Omental fat pad (tissue), 4 donors: ENCODE measurements around the gene ACOT8. TPM values are rescaled to one million over a fixed set of nuclear protein-coding genes. Genes with fewer than 3 reads are reported as not detected.

Experiments
- ATAC-seq: fragments of 150-250 bp; one replicate; pipeline ENCODE4 v1.9.1; 2016; ENCODE audit warnings: mild to moderate bottlenecking, moderate library complexity; ENCODE audit not compliant: low FRiP score
- DNase-seq: peaks from one replicate; pipeline ENCODE4 v3.0.0-alpha.2; 2019; ENCODE audit warnings: low spot score
- total RNA-seq, 4 donors: library from RNA; depleted of rRNA; stranded (reverse); fragments of >200 nt; gene quantifications; one replicate each; pipeline ENCODE4 v1.1.0, GENCODE V29; 2016
- TF ChIP-seq, protein P1 (sequence below), 3 donors: fragments of 450-650 bp; IDR thresholded peaks; one replicate each; pipeline ENCODE4 v1.5.1; 2016 to 2017; ENCODE audit warnings: antibody characterized with exemption in 3 of 3, mild to moderate bottlenecking in 3 of 3, moderate library complexity in 2 of 3

Gene ACOT8
- total RNA-seq, 4 donors from 2014 or later: 16.1 to 35.0 (median 30.8) TPM

- TF ChIP-seq, protein P1, sequence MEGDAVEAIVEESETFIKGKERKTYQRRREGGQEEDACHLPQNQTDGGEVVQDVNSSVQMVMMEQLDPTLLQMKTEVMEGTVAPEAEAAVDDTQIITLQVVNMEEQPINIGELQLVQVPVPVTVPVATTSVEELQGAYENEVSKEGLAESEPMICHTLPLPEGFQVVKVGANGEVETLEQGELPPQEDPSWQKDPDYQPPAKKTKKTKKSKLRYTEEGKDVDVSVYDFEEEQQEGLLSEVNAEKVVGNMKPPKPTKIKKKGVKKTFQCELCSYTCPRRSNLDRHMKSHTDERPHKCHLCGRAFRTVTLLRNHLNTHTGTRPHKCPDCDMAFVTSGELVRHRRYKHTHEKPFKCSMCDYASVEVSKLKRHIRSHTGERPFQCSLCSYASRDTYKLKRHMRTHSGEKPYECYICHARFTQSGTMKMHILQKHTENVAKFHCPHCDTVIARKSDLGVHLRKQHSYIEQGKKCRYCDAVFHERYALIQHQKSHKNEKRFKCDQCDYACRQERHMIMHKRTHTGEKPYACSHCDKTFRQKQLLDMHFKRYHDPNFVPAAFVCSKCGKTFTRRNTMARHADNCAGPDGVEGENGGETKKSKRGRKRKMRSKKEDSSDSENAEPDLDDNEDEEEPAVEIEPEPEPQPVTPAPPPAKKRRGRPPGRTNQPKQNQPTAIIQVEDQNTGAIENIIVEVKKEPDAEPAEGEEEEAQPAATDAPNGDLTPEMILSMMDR (IDR thresholded peaks at IDR 0.05): no peak
- DNase-seq (no peak), ATAC-seq (no peak)
Measured at GRCh38 chr20:45861221-45862075, 4.3 kb upstream of the ACOT8 start.

DNA sequence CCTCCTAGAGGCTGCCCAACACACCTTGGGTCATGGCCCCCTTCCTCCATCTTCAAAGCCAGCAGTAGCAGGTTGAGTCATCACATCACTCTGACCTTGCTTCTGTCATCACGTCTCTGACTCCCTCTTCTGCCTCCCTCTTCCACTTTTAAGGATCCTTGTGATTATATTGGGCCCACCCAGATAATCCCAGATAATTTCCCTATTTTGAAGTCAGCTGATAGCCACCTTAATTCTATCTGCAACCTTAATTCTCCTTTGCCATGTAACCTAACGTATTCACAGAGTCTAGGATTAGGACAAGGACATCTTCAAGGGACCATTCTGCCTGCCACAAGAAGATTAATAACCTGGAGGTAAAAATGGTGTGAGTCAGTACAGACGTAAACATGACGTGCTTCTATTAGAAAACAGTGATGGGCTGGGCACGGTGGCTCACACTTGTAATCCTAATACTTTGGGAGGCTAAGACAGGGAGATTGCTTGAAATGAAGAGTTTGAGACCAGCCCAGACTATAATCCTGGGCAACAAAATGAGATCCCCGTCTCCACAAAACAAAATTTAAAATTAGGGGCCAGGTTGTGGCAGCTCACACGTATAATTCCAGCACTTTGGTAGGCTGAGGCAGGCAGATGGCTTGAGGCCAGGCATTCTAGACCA, 3.5 kb upstream of the ACOT8 start:
- DNase-seq: no peak

GRCh38 chr20:45859916-45860315, 2.7 kb upstream of the ACOT8 start:
- TF ChIP-seq, protein P1 (IDR thresholded peaks at IDR 0.05): no peak
- DNase-seq (no peak), ATAC-seq (no peak)

More for the DNA sequence above, 3.5 kb upstream of the ACOT8 start:
- no peak for ATAC-seq
- TF ChIP-seq, protein P1 (IDR thresholded peaks at IDR 0.05): no peak

- no peak for ATAC-seq
Measured at GRCh38 chr20:45857882-45858216, 657 bp upstream of the ACOT8 start.

DNA sequence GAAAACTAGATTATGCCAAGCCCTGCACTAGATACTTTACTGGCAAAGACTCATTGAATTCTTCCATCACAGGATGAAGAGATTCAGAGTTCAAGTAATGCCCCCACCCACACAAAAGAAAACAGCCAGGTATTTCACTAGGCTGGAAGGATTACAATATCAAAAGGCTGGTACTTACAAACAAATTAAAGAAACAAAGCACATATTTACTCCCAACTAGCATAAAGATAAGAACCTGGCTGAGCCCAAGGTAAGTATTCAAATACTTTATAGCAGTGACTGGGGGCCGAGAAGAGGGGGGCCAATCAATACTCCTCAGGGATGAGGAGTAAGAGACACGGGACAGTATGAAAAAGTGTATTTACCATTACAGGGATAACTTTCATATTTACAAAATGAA, 3.7 kb downstream of the ACOT8 start:
- TF ChIP-seq, protein P1 (IDR thresholded peaks at IDR 0.05): no peak
- ATAC-seq: no peak

More at GRCh38 chr20:45857882-45858216, 657 bp upstream of the ACOT8 start:
- TF ChIP-seq, protein P1 (IDR thresholded peaks at IDR 0.05): no peak
- no peak for DNase-seq

GRCh38 chr20:45852326-45852725, 4.9 kb downstream of the ACOT8 start:
- ATAC-seq (no peak), DNase-seq (no peak)
- TF ChIP-seq, protein P1 (IDR thresholded peaks at IDR 0.05): no peak

More for the DNA sequence above, 3.7 kb downstream of the ACOT8 start:
- DNase-seq: no peak
